Cerebellar cortex (tissue), 1 donor: ENCODE measurements around the gene RAET1G.
"Not testable (repeated sequence)": the region's sequence is repeated elsewhere in the genome, so short reads cannot be mapped to it uniquely, and the experiment has no call there.

Experiments
- DNase-seq: peaks from one replicate; pipeline ENCODE4 v3.0.0-alpha.2; 2015; ENCODE audit warnings: low spot score

The RAET1G gene

GRCh38 chr6:149897015-149897697 is 25.8 kb downstream of the RAET1G start:
- DNase-seq = peak; percentile 73

GRCh38 chr6:149896491-149896890 is 26.4 kb downstream of the RAET1G start:
- no peak for DNase-seq

GRCh38 chr6:149895833-149896271 is 27.1 kb downstream of the RAET1G start:
- DNase-seq = peak; percentile 55

- no peak for DNase-seq
Observed at GRCh38 chr6:149895048-149895590, 27.8 kb downstream of the RAET1G start.

GRCh38 chr6:149891864-149892263 is 31.1 kb downstream of the RAET1G start:
- DNase-seq = not testable (repeated sequence)

GRCh38 chr6:149891259-149891658 is 31.7 kb downstream of the RAET1G start:
- no peak for DNase-seq

GRCh38 chr6:149890629-149891045 is 32.3 kb downstream of the RAET1G start:
- DNase-seq = no peak

- DNase-seq = no peak
Observed at GRCh38 chr6:149889326-149889725, 33.6 kb downstream of the RAET1G start.

- no peak for DNase-seq
Observed at GRCh38 chr6:149888659-149889058, 34.3 kb downstream of the RAET1G start.

- no peak for DNase-seq
Observed at GRCh38 chr6:149888093-149888492, 34.8 kb downstream of the RAET1G start.

- DNase-seq = no peak
Observed at GRCh38 chr6:149887343-149887742, 35.6 kb downstream of the RAET1G start.

GRCh38 chr6:149885888-149886287 is 37.0 kb downstream of the RAET1G start:
- DNase-seq = no peak

- DNase-seq = no peak
Observed at GRCh38 chr6:149884617-149885016, 38.3 kb downstream of the RAET1G start.

- DNase-seq = no peak
Observed at GRCh38 chr6:149884215-149884614, 38.7 kb downstream of the RAET1G start.

GRCh38 chr6:149881860-149882259 is 41.1 kb downstream of the RAET1G start:
- no peak for DNase-seq

GRCh38 chr6:149881066-149881766 is 41.7 kb downstream of the RAET1G start:
- no peak for DNase-seq

GRCh38 chr6:149877659-149878058 is 45.3 kb downstream of the RAET1G start:
- DNase-seq = no peak

- DNase-seq = no peak
Observed at GRCh38 chr6:149876241-149876933, 46.5 kb downstream of the RAET1G start.

- no peak for DNase-seq
Observed at GRCh38 chr6:149872233-149872632, 50.7 kb downstream of the RAET1G start.

- no peak for DNase-seq
Observed at GRCh38 chr6:149871182-149871581, 51.7 kb downstream of the RAET1G start.

- DNase-seq = no peak
Observed at GRCh38 chr6:149869275-149869892, 53.5 kb downstream of the RAET1G start.
